SK-N-MC (cell line): Measurements from ENCODE around the gene CFAP57.

ENCODE experiments used
- EZH2 ChIP-seq: fragments of 200-600 bp; sonication (generic); IDR thresholded peaks from one replicate; pipeline ENCODE4 v1.6.1; 2017; ENCODE audit warnings: antibody characterized with exemption
- POLR2AphosphoS5 ChIP-seq: IDR thresholded peaks from 2 replicates; pipeline ENCODE4 v1.6.1; 2012; ENCODE audit warnings: mild to moderate bottlenecking, low read depth, low read length, borderline replicate concordance

GRCh38 chr1:43253173-43253572 lies 81.0 kb downstream of the CFAP57 start:
- TF ChIP-seq POLR2AphosphoS5: no peak
- TF ChIP-seq EZH2: no peak
